GM13976 (cell line): ENCODE data around the gene ADRA2C.

Experiments
- DNase-seq: peaks from one replicate; pipeline ENCODE4 v3.0.0; 2012; ENCODE audit warnings: low spot score
- in situ Hi-C: fragments of 300-500 bp; cut with MboI; formaldehyde crosslinking; loops from one replicate; pipeline ENCODE4 v1.12.0; 2022; ENCODE audit warnings: low sequenced_read_pairs, mixed read lengths, inconsistent platforms; ENCODE audit not compliant: unreplicated experiment
- TF ChIP-seq, protein P1 (sequence below): IDR thresholded peaks from 2 replicates; pipeline ENCODE4 v1.5.1; 2012; ENCODE audit warnings: borderline replicate concordance, mild to moderate bottlenecking; ENCODE audit not compliant: insufficient read depth; ENCODE audit errors: extremely low read depth, missing control alignments, control extremely low read depth

The ADRA2C gene

DNA sequence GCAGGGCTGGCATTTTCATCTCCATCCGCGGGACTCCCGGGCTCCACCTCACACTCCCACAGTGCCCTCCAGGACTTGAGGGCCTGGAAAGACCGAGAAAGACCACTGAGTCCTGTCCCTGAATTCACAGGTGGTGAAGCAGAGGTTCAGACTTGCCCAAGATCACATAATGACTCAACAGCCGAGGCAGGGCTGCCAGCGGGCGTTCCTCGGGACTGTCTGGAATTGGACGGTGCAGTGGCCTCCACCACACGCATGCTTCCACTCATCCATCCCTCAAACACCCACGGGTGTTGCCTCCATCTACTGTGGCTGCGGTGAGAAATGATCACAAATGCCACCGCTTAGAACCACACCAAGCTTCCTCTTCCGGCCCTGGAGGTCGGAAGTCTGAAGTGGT, 6.9 kb upstream of the ADRA2C start:
- DNase-seq: no peak
- TF ChIP-seq, protein P1, sequence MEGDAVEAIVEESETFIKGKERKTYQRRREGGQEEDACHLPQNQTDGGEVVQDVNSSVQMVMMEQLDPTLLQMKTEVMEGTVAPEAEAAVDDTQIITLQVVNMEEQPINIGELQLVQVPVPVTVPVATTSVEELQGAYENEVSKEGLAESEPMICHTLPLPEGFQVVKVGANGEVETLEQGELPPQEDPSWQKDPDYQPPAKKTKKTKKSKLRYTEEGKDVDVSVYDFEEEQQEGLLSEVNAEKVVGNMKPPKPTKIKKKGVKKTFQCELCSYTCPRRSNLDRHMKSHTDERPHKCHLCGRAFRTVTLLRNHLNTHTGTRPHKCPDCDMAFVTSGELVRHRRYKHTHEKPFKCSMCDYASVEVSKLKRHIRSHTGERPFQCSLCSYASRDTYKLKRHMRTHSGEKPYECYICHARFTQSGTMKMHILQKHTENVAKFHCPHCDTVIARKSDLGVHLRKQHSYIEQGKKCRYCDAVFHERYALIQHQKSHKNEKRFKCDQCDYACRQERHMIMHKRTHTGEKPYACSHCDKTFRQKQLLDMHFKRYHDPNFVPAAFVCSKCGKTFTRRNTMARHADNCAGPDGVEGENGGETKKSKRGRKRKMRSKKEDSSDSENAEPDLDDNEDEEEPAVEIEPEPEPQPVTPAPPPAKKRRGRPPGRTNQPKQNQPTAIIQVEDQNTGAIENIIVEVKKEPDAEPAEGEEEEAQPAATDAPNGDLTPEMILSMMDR: no peak
- in situ Hi-C loops: no loop called here

DNA sequence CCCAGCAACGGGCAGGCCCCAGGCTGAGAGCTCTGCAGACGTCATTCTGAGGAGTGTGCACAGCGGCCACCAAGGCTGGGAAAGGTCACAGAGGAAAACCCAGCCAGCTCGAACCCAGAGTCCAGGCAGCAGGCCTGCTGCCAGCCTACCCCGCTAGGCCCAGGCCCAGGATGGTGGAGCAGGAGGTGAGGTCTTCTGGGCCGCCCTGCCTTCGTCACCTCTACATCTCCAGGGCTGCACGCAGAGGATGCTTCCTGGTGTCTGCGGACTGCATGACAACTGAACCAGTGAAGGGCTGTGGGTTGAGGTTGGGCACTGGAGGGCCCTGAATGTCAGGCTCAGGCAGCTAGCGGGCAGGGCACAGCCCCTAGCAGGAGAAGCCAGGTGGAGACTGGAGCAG, 5.8 kb upstream of the ADRA2C start:
- TF ChIP-seq, protein P1: no peak
- DNase-seq: no peak
- in situ Hi-C loops: no loop called here

DNA sequence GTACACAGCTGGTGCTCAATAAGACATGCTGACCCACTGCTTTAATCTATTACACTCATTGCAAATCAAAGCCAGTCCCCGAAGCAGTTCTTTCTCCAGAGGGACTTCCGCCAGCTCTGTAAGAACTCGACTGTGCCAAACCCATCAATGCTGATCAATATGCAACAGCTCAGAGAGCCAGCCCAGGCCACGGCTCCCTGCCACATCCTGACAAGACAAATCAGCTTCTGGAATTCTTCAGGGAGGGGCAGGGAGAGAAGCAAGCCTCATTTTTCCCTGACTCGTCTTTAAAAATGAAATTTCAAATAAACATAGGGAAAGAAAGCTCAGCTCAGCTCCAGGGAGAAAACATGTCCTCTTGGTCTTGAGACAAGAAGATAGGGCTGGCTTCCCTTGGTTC, 5.3 kb upstream of the ADRA2C start:
- in situ Hi-C loops: no loop called here
- DNase-seq: no peak
- TF ChIP-seq, protein P1: no peak

DNA sequence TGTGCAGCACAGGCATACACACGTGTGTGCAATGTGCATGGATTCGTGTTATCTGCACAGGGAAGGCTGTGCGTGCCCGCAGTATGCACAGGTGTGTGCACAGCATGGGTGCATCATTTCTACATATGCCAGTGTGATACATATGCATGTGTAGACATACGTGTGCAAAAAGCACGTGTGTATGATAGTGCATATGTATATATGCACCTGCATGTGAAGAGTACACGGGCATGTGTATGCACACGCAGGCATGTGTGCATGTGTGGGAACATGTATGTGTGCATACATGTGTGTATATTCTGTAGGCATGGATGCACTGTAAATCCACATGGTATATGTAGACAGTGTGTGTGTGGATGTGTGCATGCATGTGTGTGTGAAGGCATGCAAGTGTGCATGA, 3.9 kb upstream of the ADRA2C start:
- in situ Hi-C loops: no loop called here
- no peak for DNase-seq
- TF ChIP-seq, protein P1: no peak

DNA sequence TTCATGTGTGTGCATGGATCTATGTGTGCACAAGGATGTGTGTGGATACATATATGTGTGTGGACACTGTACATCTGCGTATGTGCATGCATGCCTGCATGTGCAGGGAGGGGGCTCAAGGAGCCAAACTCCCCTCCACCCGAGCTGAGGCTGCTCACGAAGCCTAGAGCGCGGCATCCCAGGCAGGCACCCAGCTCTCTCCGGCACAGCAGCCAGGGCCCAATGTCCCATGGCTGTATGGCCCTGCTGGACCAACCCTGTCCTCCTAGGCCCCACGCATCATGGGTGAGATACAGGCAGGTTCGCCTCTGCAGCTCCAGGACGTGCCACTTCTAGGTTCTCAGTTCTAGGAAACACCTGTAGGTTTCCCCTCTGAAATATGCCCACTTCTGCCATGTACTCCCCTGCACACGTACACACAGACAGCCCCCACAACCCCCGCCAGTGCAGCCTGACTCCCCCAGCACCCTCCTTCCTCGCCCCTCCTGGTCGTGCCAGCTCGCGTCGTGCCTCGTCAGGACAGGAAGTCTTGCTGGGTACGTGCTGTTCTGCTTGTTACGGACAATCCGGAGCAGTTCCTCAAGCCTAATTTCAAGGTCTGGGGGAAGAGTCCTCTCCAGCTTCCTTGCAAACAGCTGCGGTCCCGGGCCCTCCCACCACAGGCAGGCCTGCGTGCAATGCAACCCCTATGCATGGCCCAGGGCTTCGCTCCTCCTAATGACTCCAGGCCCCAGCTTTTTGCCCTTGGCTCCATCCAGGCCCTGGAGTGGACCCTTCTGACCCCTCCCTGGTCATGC, 3.2 kb upstream of the ADRA2C start:
- no peak for DNase-seq
- TF ChIP-seq, protein P1: no peak
- in situ Hi-C loops: no loop called here

DNA sequence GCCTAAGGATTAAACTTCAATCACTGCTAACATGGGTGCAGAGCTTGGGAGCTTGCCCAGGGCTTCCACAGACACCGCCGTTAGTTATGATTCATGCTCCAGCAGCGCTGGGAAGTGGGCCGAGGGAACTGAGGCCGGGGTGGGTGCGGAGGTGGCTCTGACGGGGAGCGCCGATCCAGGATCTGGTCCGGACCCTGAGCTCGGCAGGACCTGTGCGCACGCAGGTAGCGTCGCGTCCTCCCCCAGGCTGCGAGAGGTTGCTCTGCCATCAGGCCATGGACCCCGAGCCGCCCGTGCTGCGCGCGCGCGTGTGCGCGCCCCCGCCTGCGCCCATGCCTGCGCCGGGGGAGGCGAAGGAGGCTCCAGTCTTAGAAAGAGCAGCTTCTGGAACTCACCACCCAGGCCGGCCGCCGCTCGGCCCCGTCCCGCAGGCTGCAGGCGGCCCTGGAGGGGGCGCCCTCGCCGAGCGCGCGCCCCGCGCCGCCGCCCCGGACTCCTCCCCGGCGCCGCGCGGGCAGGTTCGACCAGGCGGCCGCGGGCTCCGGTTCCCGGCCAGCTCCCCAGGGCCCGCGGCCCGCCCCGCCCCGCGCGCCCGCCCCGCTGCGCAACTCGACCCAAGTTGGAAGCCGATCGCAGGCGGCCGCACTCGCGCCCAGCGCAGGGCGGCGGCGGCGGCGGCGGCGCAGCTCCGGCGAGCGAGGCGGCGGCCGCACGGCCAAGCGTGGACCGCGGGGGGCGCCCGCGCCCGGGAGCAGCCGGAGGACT, 732 bp upstream of the ADRA2C start:
- in situ Hi-C loops: no loop called here
- peak; percentile 66 for DNase-seq
- TF ChIP-seq, protein P1: no peak
